ENCODE data around the gene NLRP9. TPM values are rescaled to one million over a fixed set of nuclear protein-coding genes. Genes with fewer than 3 reads are reported as not detected.

Gene NLRP9
- total RNA-seq, 2 experiments from 2014 or later = not detected

GRCh38 chr19:55672418-55672817 lies 65.8 kb downstream of the NLRP9 start:
- CTCF ChIA-PET = interaction anchor here (0.8 to 2.0 kb wide), 4 partner anchors 10 to 169 kb away, joined by 3 to 9 read pairs (median 4); no protein-coding TSS in a partner anchor
- Mint-ChIP-seq H3K36me3 (ENCODE audit: low read depth) (peaks cover 40% of the 10 kb centered on the region), H3K9me3 (no peaks in the 10 kb centered on the region), H3K27ac (no peak overlapping the region), H3K4me1 (ENCODE audit: low read depth) (peaks cover 52% of the 10 kb centered on the region), H3K27me3 (ENCODE audit: low read depth) (no peaks in the 10 kb centered on the region), H3K4me3 (no peak overlapping the region)
- DNase-seq = no peak
- intact Hi-C loops (cut with micrococcal nuclease) = no loop called here

GRCh38 chr19:55671054-55671378 lies 67.2 kb downstream of the NLRP9 start:
- no peak overlapping the region for H3K27ac Mint-ChIP-seq
- intact Hi-C loops (cut with micrococcal nuclease) = no loop called here
- H3K4me3 Mint-ChIP-seq = no peak overlapping the region
- CTCF ChIA-PET = interaction anchor here (1.2 to 2.0 kb wide), 3 partner anchors 8 to 39 kb away, joined by 3 to 10 read pairs (median 9); no protein-coding TSS in a partner anchor
- peaks cover 44% of the 10 kb centered on the region for H3K4me1 Mint-ChIP-seq (ENCODE audit: low read depth)
- peaks cover 43% of the 10 kb centered on the region for H3K36me3 Mint-ChIP-seq (ENCODE audit: low read depth)
- no peaks in the 10 kb centered on the region for H3K9me3 Mint-ChIP-seq
- DNase-seq = no peak
- H3K27me3 Mint-ChIP-seq (ENCODE audit: low read depth) = no peaks in the 10 kb centered on the region

- Mint-ChIP-seq H3K27me3 (ENCODE audit: low read depth) (no peaks in the 10 kb centered on the region), H3K4me3 (no peak overlapping the region), H3K9me3 (no peaks in the 10 kb centered on the region), H3K27ac (no peak overlapping the region), H3K36me3 (ENCODE audit: low read depth) (peaks cover 42% of the 10 kb centered on the region), H3K4me1 (ENCODE audit: low read depth) (peaks cover 40% of the 10 kb centered on the region)
- intact Hi-C loops (cut with micrococcal nuclease) = no loop called here
- no peak for DNase-seq
- CTCF ChIA-PET = interaction anchor here (1.5 to 2.0 kb wide), 2 partner anchors 13 to 38 kb away, joined by 9 to 10 read pairs; no protein-coding TSS in a partner anchor
Observed at GRCh38 chr19:55670280-55671053, 67.7 kb downstream of the NLRP9 start.

- Mint-ChIP-seq H3K36me3 (ENCODE audit: low read depth) (peaks cover 41% of the 10 kb centered on the region), H3K27ac (no peak overlapping the region), H3K27me3 (ENCODE audit: low read depth) (no peaks in the 10 kb centered on the region), H3K4me1 (ENCODE audit: low read depth) (peaks cover 42% of the 10 kb centered on the region), H3K4me3 (no peak overlapping the region), H3K9me3 (no peaks in the 10 kb centered on the region)
- DNase-seq = no peak
- intact Hi-C loops (cut with micrococcal nuclease) = no loop called here
- CTCF ChIA-PET = no interaction called here
Observed at GRCh38 chr19:55669418-55670279, 68.6 kb downstream of the NLRP9 start.

GRCh38 chr19:55668603-55669348 lies 69.4 kb downstream of the NLRP9 start:
- Mint-ChIP-seq H3K27me3 (ENCODE audit: low read depth) (no peaks in the 10 kb centered on the region), H3K27ac (no peak overlapping the region), H3K4me3 (no peak overlapping the region), H3K4me1 (ENCODE audit: low read depth) (peaks cover 42% of the 10 kb centered on the region), H3K9me3 (no peaks in the 10 kb centered on the region), H3K36me3 (ENCODE audit: low read depth) (peaks cover 40% of the 10 kb centered on the region)
- no peak for DNase-seq
- CTCF ChIA-PET = no interaction called here
- intact Hi-C loops (cut with micrococcal nuclease) = no loop called here

GRCh38 chr19:55667958-55668357 lies 70.2 kb downstream of the NLRP9 start:
- intact Hi-C loops (cut with micrococcal nuclease) = no loop called here

GRCh38 chr19:55667511-55667910 lies 70.7 kb downstream of the NLRP9 start:
- no peak overlapping the region for H3K27ac Mint-ChIP-seq
- peaks cover 39% of the 10 kb centered on the region for H3K4me1 Mint-ChIP-seq (ENCODE audit: low read depth)
- H3K4me3 Mint-ChIP-seq = no peak overlapping the region
- no peak for DNase-seq
- H3K9me3 Mint-ChIP-seq = no peaks in the 10 kb centered on the region
- peaks cover 46% of the 10 kb centered on the region for H3K36me3 Mint-ChIP-seq (ENCODE audit: low read depth)
- intact Hi-C loops (cut with micrococcal nuclease) = no loop called here
- CTCF ChIA-PET = interaction anchor here (0.9 kb wide), 1 partner anchor 13 kb away, joined by 3 read pairs; no protein-coding TSS in a partner anchor
- H3K27me3 Mint-ChIP-seq (ENCODE audit: low read depth) = no peaks in the 10 kb centered on the region

More at GRCh38 chr19:55667958-55668357, 70.2 kb downstream of the NLRP9 start:
- Mint-ChIP-seq H3K9me3 (no peaks in the 10 kb centered on the region), H3K4me1 (ENCODE audit: low read depth) (peaks cover 35% of the 10 kb centered on the region), H3K36me3 (ENCODE audit: low read depth) (peaks cover 42% of the 10 kb centered on the region), H3K27ac (no peak overlapping the region), H3K4me3 (no peak overlapping the region), H3K27me3 (ENCODE audit: low read depth) (no peaks in the 10 kb centered on the region)
- CTCF ChIA-PET = interaction anchor here (0.9 kb wide), 1 partner anchor 14 kb away, joined by 3 read pairs; no protein-coding TSS in a partner anchor
- no peak for DNase-seq

GRCh38 chr19:55667006-55667381 lies 71.2 kb downstream of the NLRP9 start:
- CTCF ChIA-PET = interaction anchor here (0.8 to 0.9 kb wide), 2 partner anchors 13 to 56 kb away, joined by 3 read pairs; no protein-coding TSS in a partner anchor
- no peaks in the 10 kb centered on the region for H3K9me3 Mint-ChIP-seq
- no peaks in the 10 kb centered on the region for H3K27me3 Mint-ChIP-seq (ENCODE audit: low read depth)
- H3K4me3 Mint-ChIP-seq = no peak overlapping the region
- peaks cover 44% of the 10 kb centered on the region for H3K36me3 Mint-ChIP-seq (ENCODE audit: low read depth)
- no peak for DNase-seq
- H3K27ac Mint-ChIP-seq = no peak overlapping the region
- peaks cover 37% of the 10 kb centered on the region for H3K4me1 Mint-ChIP-seq (ENCODE audit: low read depth)
- intact Hi-C loops (cut with micrococcal nuclease) = no loop called here

- Mint-ChIP-seq H3K27ac (no peak overlapping the region), H3K4me1 (ENCODE audit: low read depth) (peaks cover 39% of the 10 kb centered on the region), H3K36me3 (ENCODE audit: low read depth) (peaks cover 48% of the 10 kb centered on the region), H3K4me3 (no peak overlapping the region), H3K9me3 (no peaks in the 10 kb centered on the region), H3K27me3 (ENCODE audit: low read depth) (no peaks in the 10 kb centered on the region)
- CTCF ChIA-PET = interaction anchor here (0.8 kb wide), 1 partner anchor 56 kb away, joined by 3 read pairs; no protein-coding TSS in a partner anchor
- DNase-seq = no peak
- intact Hi-C loops (cut with micrococcal nuclease) = no loop called here
Observed at GRCh38 chr19:55666343-55667005, 71.7 kb downstream of the NLRP9 start.

GRCh38 chr19:55663846-55664536 lies 74.2 kb downstream of the NLRP9 start:
- CTCF ChIA-PET = interaction anchor here (0.7 to 1.6 kb wide), 2 partner anchors 10 kb away, joined by 3 to 6 read pairs; no protein-coding TSS in a partner anchor

GRCh38 chr19:55661826-55662225 lies 76.4 kb downstream of the NLRP9 start:
- H3K27me3 Mint-ChIP-seq (ENCODE audit: low read depth) = no peaks in the 10 kb centered on the region
- H3K9me3 Mint-ChIP-seq = no peaks in the 10 kb centered on the region
- H3K4me3 Mint-ChIP-seq = no peak overlapping the region
- H3K36me3 Mint-ChIP-seq (ENCODE audit: low read depth) = peaks cover 42% of the 10 kb centered on the region
- intact Hi-C loops (cut with micrococcal nuclease) = no loop called here
- peak overlapping the region; percentile 47 for H3K27ac Mint-ChIP-seq
- CTCF ChIA-PET = no interaction called here
- DNase-seq = no peak
- H3K4me1 Mint-ChIP-seq (ENCODE audit: low read depth) = peaks cover 48% of the 10 kb centered on the region

More at GRCh38 chr19:55663846-55664536, 74.2 kb downstream of the NLRP9 start:
- Mint-ChIP-seq H3K4me1 (ENCODE audit: low read depth) (peaks cover 38% of the 10 kb centered on the region), H3K27me3 (ENCODE audit: low read depth) (no peaks in the 10 kb centered on the region), H3K36me3 (ENCODE audit: low read depth) (peaks cover 44% of the 10 kb centered on the region), H3K27ac (no peak overlapping the region), H3K4me3 (no peak overlapping the region), H3K9me3 (no peaks in the 10 kb centered on the region)
- DNase-seq = no peak
- intact Hi-C loops (cut with micrococcal nuclease) = no loop called here
